GM19455 (cell line): ENCODE data around the gene TBC1D3B.
"Not testable (repeated sequence)": the region's sequence is repeated elsewhere in the genome, so short reads cannot be mapped to it uniquely, and the experiment has no call there.

Source experiments
- ATAC-seq: cut with Tn5 transposase; IDR thresholded peaks from one replicate; pipeline ENCODE4 v1.9.1; 2021; ENCODE audit not compliant: unreplicated experiment

The TBC1D3B gene

DNA sequence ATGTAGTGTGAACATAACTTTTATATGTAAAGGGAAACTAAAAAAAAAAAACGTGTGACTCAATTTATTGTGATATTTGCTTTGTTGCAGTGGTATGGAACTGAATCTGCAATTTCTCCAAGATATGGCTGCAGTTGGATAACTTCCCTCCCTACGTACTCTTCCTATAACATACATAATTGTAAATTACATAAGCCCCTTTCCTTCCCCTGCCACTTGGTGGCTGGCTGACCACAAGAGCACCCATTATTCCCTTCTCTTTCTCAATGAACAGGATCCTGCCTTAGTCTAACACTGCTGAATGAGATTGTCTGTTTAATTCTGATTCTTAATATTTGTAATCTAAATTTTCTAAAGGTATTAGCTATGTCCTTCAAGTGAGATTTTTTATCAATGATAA is 45.0 kb downstream of the TBC1D3B start:
- no peak for ATAC-seq

DNA sequence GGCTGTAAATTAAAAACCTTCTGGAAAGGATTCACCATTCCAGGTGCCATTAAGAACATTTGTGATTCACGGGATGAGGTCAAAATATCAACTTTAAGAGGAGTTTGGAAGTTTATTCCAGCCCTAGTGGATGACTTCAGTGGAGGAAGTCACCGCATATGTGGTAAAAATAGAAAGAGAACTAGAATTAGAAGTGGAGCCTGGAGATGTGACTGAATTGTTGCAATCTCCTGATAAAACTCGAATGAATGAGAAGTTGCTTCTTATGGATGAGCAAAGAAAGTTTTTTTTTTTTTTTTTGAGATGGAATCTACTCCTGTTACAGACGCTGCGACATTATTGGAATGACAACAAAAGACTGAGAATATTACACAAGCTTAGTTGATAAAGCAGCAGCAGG is 46.1 kb downstream of the TBC1D3B start:
- no peak for ATAC-seq

DNA sequence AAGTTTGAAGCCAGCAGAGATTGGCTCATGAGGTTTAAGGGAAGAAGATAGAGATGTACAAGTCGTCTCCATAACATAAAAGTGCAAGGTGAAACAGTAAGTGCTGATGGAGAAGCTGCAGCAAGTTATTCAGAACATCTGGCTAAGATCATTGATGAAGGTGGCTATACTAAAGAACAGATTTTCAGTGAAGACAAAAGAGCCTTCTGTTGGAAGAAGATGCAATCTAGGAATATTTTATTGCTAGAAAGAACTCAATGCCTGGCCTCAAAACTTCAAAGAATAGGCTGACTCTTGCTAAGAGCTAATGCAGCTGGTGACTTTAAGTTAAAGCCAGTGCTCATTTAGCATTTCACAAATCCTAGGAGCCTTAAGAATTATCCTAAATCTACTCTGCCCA is 46.8 kb downstream of the TBC1D3B start:
- ATAC-seq = no peak

DNA sequence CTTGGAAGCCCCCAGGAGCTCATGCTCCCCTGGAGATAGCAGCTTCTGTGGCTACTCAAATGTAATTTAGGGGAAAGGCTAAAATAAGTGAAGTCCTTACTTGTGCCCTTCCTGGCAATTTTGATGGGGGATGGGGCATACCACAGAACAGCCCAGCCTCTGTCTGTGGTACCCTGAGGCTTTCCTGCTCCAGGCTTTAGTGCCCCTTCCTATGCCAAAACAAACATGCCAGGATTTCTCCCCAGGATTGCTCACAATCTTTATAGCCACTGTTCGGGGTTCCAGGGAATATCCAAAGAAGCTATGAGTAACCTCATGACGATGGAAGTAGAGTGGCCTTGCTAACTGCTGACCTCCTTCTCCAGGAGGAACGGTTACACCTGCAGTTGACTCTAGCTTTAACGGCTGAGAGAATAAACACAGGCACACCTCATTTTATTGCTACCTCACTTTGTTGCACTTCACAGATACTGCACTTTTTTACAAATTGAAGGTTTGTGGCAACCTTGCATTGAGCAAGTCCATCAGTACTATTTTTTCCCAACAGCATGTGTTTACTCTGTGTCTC is 47.9 kb downstream of the TBC1D3B start:
- ATAC-seq = no peak

DNA sequence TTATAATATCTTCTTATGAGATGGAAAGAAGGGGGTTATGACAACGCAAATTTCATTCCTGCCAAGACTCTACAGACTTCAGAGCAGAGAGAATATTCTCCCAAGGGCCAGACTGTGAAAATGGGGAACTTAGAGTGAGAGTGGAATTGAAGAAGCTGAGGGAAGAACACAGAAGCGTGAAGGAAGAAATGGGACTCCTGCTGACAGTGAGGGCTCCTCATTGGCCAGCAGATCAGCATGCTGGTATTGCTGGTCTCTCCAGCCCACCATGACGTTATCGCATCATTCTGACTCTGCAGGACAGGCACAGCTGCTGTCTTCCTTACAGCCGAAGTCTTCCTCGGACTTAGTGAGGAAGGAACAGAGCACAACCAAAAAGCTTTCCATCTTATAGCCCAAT is 48.5 kb downstream of the TBC1D3B start:
- no peak for ATAC-seq

DNA sequence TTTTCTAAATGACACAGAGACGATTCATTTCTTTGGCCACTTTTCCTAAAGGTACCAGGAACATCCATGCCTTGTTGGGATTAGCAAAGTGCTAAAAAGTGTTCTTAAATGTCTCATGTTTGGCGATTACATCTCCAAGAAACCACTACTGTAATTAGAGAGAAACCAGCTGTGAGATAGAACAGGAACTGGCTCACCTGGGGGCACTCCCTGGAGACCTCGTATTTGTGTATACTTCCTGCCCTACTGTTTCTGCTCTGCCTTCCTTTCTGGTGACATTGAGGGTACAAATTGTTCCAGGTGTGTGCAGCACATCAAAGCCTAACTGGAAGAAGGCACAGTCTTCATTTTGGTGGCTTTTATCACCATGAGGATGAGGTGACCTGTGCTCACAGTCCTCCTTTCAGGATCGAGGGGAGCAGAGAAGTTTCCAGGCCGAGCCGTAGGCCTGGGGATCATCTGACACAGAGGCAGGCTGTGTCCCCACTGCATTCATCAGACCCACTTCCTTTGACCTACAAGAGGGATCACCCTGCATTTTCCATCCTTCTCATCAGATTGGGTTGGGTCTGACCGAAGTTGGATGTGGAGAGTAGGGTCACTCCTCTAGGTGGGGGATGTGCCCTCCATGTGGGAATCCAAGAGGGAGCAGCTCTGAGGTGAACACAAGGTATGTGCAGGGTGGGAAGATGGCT is 49.1 kb downstream of the TBC1D3B start:
- no peak for ATAC-seq

DNA sequence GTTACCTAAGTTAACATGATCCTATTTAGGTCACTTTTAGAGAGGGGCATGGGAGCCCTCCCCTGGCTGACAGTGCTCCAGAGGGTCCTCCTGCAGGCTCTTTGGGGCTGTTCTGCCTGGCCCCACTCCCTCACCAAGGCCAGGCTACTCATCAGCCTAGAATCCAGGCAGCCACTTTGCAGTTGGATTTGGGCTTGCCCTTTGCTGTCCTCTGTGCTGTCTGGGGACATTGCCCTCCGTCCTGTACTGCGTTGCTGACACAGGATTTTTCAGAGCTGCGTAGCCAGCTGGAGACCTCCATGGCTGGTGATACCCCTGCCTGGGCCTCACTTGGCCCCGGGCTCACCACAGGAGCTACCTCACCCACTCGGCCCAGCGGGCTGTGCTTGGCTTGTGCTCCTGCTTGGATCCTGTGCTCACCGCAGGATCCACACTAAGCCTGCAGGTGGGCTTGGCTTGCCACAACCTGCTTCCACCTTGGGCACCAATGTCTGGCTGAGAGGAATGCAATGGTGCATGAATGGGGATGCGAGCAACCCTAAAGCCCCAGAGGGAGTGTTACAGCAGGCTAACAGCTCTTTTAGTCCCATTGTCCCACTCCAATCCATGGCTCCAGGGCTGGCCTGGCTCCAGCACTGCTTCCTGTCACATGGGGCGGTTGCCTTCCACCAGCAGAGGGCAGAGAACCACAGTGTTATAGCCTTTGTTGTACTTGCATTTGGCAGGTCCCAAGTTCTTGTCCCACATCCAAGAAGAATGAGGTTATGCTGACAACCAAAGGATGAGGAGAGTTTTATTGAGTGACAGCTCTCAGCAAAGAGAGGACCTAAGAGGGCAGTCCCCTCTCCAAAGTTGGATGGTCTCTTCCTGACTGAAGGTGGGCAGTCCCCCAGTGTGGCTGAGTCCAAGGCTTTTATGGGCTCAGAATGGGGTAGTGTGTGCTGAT is 51.3 kb downstream of the TBC1D3B start:
- no peak for ATAC-seq

DNA sequence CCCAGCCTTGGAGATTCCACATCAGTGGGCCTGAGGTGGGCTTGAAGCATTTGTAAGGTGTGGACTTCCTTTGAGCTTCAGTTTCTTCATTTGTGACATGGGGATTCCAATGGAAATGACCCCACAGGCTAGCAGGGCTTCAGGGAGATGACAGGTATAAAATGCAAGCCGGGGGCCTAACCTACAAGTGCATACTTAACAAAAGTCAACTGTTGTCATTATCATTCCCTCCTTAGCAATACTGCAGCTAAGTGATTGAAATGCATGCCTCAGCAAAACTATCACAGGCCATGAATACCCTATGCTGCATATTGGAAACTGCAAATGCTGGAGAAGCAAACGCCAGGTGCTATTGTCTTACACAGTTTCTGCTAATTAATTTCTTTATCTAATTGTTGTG is 53.0 kb downstream of the TBC1D3B start:
- ATAC-seq = no peak

DNA sequence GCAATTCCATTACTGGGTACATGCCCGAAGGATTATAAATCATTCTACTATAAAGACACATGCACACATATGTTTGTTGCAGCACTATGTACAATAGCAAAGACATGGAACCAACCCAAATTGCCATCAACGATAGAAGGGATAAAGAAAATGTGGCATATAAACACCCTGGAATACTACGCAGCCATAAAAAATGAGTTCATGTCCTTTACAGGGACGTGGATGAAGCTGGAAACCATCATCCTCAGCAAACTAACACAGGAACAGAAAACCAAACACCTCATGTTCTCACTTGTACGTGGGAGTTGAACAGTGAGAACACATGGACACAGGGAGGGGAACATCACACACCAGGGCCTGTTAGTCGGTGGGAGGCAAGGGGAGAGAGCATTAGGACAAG is 55.3 kb downstream of the TBC1D3B start:
- ATAC-seq = not testable (repeated sequence)

DNA sequence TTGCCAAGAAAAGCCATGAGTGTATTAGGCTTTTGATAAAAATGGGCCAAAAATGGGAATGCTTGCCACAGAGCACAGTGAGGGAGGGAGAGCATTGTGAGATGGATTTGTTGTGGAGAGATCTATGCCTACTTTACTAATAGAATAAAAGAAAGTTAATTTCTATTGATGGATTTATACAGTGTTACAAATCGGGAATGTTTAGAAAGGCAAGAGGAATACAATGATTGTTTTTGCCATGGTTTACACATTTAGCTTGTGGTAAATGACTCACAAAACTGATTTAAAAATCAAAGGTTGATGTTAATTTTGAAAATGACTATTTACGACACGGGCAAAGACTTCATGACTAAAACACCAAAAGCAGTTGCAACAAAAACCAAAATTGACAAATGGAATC is 56.2 kb downstream of the TBC1D3B start:
- no peak for ATAC-seq

DNA sequence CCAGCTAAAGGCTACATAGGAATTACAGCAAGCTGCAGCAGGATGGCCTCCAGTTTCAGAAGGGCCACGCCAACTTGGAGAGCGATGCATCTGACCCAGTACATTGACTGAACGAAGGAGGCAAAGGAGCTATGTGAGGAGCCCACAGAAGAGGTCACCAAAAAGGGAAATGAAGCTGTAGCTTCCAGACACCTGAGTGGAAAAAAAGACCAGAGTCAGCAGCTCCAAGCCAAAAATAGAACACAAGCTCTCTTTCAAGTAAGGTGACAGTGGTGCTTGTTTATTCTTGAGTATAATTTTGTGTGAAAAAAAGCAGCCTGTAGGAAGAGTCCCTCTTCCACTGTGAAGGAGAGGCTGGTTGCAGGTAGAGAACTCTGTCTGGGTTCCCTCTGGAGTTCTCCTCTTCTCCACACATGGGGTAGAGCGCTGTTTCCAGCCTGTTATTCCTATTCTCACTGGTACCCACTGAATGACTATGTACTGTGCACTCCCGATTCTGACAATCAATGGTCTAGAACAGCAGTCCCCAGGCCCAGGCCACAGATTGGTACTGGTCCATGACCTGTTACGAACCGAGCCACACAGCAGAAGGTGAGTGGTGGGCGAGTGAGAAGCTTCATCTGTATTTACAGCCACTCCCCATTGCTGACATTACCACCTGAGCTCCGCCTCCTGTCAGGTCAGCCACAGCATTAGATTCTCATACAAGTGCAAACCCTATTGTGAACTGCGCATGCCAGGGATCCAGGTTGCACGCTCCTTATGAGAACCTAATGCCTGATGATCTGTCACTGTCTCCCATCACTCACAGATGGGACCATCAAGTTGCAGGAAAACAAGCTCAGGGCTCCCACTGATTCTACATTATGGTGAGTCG is 57.7 kb downstream of the TBC1D3B start:
- no peak for ATAC-seq

DNA sequence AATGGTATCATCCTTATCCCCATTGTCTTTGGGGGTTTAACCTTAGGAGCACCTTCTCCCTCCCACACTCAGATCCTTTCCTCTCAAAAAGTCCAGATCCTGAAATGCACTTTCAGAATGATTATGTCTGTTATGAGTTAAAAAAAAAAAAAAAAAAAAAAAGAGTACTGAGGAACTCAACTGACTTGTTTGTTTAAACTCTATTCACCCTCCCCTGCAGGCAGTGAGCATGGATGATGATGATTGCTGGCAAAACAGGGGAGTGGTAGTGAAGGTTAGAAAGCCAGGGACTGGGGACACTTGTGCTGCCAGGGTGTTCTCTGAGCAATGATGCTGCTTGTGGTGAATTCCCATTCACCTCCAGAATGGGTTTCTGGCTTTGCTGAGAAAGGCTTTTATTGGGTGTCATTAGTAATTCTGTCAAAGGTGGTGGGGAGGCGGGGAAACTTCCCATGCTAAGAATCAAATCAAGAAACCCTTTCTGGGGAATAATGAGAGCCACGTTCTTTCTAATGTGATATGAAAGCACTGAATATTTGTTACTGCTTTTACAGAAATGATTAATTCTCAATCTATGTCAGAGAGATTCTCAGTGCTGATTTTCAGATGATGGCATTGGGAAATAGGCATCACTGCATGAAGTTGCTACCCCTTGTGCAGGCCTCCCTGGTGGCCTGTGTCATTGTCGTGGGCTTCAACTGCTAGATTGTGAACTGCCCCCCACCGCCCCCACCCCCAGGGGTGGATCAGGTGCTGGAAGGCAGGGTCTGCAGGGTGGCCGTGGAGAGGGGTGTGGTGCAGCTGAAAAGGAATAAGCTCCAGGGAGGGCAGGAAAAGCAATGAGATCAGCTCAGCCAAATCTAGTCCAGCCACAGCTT is 58.7 kb downstream of the TBC1D3B start:
- no peak for ATAC-seq
